Activated CD4-positive, alpha-beta T cell treated with anti-CD3 and anti-CD28 coated beads, Interleukin-2, amount 50 U/mL, for 4 hours (primary cell): ENCODE results near the gene FOXO6.

ENCODE experiments used
- DNase-seq, 2 experiments: peaks; one replicate each; pipeline ENCODE4 v3.0.0-alpha.2; 2020

The FOXO6 gene

DNA sequence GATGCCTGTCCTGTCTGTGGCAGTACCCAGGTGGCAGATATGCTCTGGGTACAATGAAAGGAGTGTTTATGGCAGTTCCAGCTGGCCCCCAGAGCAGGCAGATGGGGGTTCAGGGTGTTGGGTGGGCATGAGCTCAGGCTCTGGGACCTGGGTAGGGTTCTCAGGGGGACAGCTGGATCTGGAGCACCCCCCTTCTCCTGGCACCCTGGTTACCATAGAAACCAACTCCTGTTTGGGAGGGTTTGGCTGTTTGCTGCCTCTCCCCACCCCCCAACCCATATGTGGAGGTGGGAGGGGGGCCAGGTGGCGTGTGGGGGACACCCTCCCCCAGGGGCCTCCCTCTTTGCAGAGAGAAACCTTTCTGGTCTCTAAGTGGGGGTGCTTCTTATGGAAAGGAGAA is 7.1 kb downstream of the FOXO6 start:
- no peak for DNase-seq

GRCh38 chr1:41368801-41369200 is 7.6 kb downstream of the FOXO6 start:
- no peak for DNase-seq

DNA sequence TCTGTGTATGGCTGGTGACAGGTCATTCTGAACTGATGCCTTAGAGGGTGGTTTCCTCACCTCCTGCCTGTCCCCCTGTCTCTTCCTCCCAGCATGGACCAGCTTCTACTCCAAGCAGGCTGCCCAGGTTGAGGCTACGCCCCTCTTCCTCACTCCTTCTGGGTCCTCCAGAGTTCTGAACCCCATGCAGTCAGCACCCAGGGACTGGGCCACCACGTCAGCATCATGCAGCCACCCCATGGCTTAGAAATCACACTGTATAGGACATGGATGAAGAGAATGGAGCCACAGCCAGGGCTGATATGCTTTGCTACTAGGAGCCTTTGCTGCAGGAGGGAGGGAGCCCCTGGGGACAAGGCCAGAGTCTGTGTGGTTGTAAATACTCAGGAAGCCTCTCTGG is 8.3 kb downstream of the FOXO6 start:
- no peak for DNase-seq

GRCh38 chr1:41370225-41370624 is 9.0 kb downstream of the FOXO6 start:
- DNase-seq, result no peak

DNA sequence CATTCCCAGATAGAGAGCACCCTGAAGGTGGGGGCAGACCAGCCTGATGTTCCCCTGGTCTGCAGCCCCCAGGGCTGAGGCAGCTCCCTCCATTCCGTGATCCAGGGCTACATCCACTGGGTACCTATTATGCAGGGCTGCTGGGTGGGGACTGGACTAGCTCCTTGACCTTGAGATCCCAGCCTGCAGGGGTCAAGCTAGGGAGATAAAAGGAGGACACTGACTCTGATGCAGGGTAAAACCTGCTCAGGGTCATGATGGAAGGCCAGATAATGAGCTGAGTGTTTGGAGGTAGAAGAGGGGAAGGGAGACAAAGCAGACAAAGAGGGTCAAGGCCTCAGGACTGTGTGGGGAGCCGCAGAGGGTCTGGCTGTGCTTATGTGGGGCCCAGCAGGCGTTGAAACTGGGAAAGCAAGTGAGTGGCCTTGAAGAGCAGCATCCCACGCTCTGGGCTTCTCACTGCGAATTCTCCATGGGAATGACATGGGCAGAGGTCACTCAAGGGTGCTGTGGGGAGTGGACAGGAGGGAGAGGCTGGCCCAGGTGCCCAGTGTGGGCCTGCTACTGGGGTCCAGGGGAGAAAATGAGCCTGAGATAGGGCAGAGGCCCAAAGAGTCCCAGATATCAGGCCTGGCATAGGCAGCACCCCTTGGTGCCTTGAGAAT is 9.7 kb downstream of the FOXO6 start:
- DNase-seq, result no peak

GRCh38 chr1:41371630-41372599 is 10.7 kb downstream of the FOXO6 start:
- DNase-seq, result no peak

DNA sequence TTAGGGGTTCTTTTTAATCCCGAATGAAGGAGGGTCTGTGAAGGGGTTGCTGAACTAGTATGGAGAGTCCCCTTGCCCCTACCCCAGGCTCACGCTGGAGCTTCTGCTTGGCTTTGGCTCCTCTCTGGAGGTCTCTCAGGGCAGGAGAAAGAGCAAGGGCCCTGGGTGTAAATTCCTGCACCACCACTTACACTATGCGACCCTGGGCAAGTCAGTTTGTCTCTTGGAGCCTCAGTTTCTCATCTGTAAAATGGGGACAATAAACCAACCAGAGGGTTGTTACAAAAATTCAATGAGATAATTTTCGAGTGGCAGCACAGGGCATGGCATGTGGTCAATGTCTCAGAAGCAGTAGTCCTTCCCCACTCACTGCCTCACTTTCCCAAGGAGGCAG is 11.4 kb downstream of the FOXO6 start:
- DNase-seq, result no peak

DNA sequence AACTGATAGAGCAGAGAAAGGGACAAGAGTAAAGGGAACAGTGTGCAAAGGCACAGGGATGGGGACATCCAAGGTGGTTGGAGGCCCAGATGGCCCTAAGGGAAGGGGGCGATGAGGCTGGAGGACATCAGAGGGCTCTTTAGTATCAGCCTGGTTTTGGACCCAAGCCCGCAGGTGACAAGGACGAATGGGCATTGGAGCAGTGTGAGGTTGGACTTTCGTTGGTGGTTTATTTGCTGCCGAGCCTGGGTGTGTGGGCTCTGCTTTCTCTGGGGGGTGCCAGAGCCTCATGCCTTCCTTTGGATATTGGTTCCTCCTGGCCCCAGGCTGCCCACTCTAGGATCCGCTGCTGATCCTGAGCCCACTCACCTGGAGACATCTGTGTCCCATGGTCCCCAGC is 12.1 kb downstream of the FOXO6 start:
- DNase-seq, result no peak

DNA sequence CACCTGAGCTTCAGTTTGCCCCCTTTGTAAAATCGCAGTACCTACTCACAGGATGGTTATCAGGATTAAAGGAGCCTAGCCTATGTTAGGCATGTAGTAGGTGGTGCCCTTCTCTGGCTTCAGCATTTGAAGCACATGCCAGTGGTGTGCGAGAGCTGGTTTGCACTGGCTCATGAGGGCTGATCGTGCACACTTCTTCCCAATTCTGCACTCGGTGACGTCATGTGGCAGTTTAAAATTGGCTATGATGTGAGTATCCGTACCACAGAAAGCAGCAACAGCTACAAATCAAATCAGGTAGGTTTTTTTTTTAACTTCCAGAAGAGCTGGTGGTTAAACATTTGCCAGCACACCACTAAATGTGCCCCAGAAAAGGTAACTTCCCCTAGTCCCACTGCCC is 13.5 kb downstream of the FOXO6 start:
- no peak for DNase-seq

DNA sequence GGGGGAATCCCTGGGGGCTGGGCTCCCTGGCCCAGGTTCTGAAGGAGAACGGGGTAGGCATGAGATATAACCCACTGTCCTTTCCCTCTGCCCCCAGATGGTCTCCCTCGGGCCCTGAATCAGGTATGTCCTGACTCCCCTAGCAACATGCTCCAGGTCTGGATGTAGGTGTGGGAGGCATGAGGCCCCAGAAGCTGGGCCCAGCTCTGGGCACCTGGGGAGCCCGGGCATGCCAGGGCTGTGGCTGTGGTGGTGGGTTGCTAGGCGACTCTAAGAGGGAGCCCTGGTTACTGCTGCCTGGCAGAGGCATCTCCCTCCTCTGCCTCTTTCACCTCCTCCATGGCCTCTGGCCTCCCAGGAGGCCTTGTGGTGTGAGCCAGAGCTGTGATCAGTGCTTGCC is 16.2 kb downstream of the FOXO6 start:
- no peak for DNase-seq

GRCh38 chr1:41378222-41378621 is 17.0 kb downstream of the FOXO6 start:
- DNase-seq, result no peak

GRCh38 chr1:41378999-41379737 is 17.9 kb downstream of the FOXO6 start:
- DNase-seq, result no peak

DNA sequence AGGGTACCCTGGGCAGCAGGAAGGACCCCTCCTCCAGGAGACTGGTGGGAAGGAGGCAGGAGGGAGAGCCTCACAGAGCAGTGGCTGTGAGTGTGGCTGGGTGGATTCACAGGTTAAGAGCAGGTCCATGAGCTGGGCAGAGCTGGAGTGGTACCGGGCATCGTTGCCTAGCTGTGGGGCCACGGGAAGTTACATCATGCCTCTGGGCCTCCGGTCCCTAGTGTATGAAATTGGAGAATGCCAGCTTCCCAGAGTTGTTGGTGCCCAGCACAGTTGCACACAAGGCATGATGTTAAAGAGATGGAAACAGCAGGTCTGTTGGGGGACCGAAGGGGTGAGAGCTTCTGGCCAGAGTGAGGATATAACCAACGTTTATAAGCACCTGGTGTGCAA is 18.5 kb downstream of the FOXO6 start:
- no peak for DNase-seq

- no peak for DNase-seq
These were observed 19.0 kb downstream of the FOXO6 start for GRCh38 chr1:41380195-41380594.

GRCh38 chr1:41380979-41381691 is 19.9 kb downstream of the FOXO6 start:
- DNase-seq, result no peak

DNA sequence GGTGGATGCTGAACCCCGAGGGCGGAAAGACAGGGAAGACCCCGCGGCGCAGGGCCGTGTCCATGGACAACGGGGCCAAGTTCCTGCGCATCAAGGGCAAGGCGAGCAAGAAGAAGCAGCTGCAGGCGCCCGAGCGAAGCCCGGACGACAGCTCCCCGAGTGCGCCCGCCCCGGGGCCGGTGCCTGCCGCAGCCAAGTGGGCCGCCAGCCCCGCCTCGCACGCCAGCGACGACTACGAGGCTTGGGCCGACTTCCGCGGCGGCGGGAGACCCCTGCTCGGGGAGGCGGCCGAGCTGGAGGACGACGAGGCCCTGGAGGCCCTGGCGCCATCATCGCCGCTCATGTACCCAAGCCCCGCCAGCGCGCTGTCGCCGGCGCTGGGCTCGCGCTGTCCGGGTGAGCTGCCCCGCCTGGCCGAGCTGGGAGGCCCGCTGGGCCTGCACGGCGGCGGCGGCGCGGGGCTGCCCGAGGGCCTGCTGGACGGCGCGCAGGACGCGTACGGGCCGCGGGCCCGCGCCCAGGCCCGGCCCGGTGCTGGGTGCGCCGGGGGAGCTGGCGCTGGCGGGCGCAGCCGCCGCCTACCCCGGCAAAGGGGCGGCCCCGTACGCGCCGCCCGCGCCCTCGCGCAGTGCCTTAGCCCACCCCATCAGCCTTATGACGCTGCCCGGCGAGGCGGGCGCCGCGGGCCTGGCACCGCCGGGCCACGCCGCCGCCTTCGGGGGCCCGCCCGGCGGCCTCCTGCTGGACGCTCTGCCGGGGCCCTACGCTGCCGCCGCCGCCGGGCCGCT is 20.7 kb downstream of the FOXO6 start:
- no peak for DNase-seq

GRCh38 chr1:41382480-41383090 is 21.4 kb downstream of the FOXO6 start:
- DNase-seq, result no peak

DNA sequence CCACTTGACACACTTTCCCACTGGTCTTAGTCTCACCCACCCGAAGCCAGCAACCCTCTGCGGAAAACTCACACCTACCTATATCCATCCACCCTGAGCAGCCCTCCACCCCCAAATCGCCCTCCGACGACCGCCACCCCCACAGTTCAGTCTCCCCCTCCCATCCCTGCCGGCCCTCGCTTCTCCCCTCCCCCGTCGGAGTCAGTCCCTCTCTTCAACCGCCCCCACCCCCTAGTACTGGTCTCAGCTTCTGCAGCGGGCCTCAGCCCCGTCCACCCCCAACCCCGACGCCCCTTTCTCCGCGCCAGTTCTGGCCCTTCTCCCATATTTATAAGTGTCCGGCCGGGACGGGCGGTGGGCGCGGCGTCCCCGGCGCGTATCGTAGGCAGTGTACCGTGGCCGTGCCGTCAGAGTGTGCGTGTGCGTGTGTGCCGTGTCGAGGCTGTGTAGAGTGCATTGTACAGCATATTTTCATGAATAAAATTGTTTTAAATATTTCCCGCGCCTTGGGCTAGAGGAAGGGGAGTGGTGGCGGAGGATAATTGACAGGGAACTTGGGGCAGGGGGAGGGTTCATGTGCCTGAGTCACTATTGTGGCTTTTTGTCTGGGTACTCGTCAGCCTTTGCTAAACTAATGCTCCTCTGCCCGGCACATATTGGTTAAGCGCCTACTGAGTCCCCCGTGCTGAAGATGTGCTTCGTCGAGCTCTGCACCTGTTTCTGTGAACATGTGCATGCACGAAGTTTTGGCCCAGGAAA is 22.0 kb downstream of the FOXO6 start:
- peak in 1 of 2 experiments; percentile 31 for DNase-seq

DNA sequence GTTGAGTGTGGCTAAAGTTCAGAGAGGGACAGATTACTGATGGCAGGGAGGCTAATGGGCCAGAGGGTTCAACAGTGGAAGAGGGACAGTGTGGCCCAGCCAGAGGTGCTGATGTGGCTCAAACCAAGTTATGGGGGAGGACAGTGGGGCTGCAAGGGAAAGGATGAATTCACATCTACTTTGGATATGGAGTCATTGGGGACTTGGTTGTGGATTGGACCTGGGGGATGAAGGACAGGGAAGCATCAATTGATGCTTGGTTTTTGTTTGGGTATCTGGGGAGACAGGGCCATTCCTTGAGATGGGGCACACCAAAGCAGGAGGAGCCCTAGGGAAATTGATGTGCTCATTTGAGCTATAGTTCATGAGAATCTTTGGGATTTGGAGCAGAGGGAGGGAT is 23.3 kb downstream of the FOXO6 start:
- no peak for DNase-seq

GRCh38 chr1:41385398-41386195 is 24.4 kb downstream of the FOXO6 start:
- no peak for DNase-seq
